WERI-Rb-1 (cell line): ENCODE results near the gene KNL1.

ENCODE experiments used
- DNase-seq: peaks from one replicate; pipeline ENCODE4 v3.0.0-alpha.2; 2020
- H3K27ac ChIP-seq: fragments of 250-450 bp; sonication (Bioruptor Pico); 2 replicates; pipeline ENCODE4 v1.5.1; 2020; ENCODE audit warnings: mild to moderate bottlenecking, moderate library complexity
- H3K27me3 ChIP-seq: fragments of 250-450 bp; sonication (Bioruptor Pico); 2 replicates; pipeline ENCODE4 v1.5.1; 2021; ENCODE audit warnings: mild to moderate bottlenecking, low read depth, moderate library complexity; ENCODE audit not compliant: insufficient read depth, severe bottlenecking
- H3K36me3 ChIP-seq: fragments of 250-450 bp; sonication (Bioruptor Pico); 2 replicates; pipeline ENCODE4 v1.5.1; 2020; ENCODE audit warnings: mild to moderate bottlenecking, moderate library complexity
- H3K4me3 ChIP-seq: 2 replicates; pipeline ENCODE4 v1.5.1; 2011; ENCODE audit warnings: low read depth, mild to moderate bottlenecking, control low read depth, low read length
- H3K9me3 ChIP-seq: fragments of 250-450 bp; sonication (Bioruptor Pico); 2 replicates; pipeline ENCODE4 v1.5.1; 2021; ENCODE audit warnings: mild to moderate bottlenecking, moderate library complexity; ENCODE audit not compliant: severe bottlenecking
- TF ChIP-seq, protein P1 (sequence below): IDR thresholded peaks from 2 replicates; pipeline ENCODE4 v1.5.1; 2011; ENCODE audit warnings: low read depth, mild to moderate bottlenecking, control low read depth, inconsistent platforms, low read length

KNL1 gene

DNA sequence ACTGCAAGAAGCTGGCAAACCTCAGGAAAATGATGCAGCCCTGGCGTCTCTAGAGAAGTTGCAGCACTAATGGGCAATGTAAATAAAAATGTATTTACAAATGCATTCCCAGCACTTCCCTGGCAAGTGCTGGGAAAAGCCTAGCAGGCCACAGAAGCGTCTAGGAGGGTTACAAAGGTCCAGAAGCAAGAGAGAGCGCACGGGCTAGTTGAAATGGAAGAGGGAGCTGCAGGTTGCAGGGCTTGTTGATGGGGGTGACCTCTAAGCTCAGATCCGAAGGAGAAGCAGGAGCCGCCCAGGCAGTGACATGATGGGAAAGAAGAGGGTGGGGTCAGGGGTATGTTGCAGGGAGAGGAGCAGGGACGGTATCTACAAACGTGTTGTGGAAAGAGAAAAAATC, 2.7 kb upstream of the KNL1 start:
- DNase-seq = no peak
- TF ChIP-seq, protein P1, sequence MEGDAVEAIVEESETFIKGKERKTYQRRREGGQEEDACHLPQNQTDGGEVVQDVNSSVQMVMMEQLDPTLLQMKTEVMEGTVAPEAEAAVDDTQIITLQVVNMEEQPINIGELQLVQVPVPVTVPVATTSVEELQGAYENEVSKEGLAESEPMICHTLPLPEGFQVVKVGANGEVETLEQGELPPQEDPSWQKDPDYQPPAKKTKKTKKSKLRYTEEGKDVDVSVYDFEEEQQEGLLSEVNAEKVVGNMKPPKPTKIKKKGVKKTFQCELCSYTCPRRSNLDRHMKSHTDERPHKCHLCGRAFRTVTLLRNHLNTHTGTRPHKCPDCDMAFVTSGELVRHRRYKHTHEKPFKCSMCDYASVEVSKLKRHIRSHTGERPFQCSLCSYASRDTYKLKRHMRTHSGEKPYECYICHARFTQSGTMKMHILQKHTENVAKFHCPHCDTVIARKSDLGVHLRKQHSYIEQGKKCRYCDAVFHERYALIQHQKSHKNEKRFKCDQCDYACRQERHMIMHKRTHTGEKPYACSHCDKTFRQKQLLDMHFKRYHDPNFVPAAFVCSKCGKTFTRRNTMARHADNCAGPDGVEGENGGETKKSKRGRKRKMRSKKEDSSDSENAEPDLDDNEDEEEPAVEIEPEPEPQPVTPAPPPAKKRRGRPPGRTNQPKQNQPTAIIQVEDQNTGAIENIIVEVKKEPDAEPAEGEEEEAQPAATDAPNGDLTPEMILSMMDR = no peak
- H3K36me3 ChIP-seq = no peaks in the 10 kb centered on the region
- H3K27me3 ChIP-seq = no peaks in the 10 kb centered on the region
- no peak overlapping the region for H3K27ac ChIP-seq
- no peak overlapping the region for H3K4me3 ChIP-seq
- H3K9me3 ChIP-seq = no peaks in the 10 kb centered on the region

DNA sequence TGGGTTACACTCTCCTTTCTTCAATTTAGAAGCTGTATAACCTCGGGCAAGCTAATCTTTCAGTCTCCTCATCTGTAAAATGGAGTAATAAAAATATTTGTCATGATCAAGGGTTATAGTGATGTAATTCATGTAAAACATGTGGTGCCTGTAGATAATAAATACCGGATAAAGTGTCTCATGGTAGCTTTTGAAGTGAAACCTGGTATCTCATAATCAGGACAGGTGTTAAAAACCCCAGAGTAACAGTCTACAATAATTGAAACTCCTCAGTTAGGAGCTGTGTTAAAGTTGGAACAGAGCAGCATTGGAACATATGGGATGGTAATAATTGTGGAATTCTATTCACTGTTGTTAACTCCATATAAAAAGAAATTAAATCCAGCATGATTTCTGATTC, 884 bp upstream of the KNL1 start:
- TF ChIP-seq, protein P1 = no peak
- Histone ChIP-seq H3K27ac (no peak overlapping the region; the same call in 1 of the 2 replicates), H3K27me3 (no peaks in the 10 kb centered on the region), H3K9me3 (no peaks in the 10 kb centered on the region), H3K4me3 (no peak overlapping the region; the same call in 1 of the 2 replicates), H3K36me3 (no peaks in the 10 kb centered on the region)
- DNase-seq = no peak

DNA sequence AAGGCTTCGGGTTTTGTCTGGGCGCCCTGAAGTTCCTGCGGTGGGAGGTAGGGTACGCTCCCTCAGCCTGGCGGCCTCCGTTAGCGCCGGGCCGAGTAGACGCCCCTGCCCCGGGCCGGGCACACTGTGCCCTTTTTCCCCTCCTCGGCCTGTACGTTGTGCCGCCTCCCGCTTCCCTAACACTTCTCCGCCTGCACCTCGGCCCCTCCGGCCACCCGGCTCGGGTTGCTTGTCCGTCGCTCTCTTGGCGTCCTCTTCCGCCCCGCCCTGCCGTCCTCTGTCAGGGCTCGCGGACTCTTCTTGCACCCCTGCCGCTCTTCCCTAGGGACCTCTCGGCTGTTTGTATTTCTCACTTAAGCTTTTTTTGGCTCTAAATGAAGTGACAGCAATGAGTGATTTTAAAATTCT, 384 bp downstream of the KNL1 start:
- peak; percentile 61 for DNase-seq
- TF ChIP-seq, protein P1 = no peak
- no peaks in the 10 kb centered on the region for H3K27me3 ChIP-seq
- H3K4me3 ChIP-seq = peak overlapping the region; percentile 91
- H3K36me3 ChIP-seq = no peaks in the 10 kb centered on the region
- peak overlapping the region; percentile 97 for H3K27ac ChIP-seq
- no peaks in the 10 kb centered on the region for H3K9me3 ChIP-seq

DNA sequence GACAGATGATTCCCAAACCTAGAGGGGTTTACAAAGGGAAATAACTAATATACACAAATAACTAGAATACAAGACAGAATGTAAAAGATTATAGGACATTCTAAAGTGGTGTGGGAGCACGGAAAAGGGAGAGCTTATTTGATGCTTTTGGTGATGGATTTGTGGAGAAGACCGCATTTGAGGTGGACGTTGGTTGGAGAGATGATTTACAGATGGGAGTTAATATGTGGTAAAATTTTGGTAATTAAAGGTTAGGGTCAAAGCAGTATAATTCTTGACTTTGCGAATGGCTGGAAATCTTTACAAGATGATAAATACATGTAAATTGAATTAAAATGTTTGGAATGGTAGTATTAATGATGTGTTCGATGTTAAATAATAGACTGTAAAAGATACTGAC, 1.2 kb downstream of the KNL1 start:
- H3K27me3 ChIP-seq = no peaks in the 10 kb centered on the region
- 0 out of 2 replicates have a peak overlapping the region, but pooled peaks have one; percentile 97 for H3K27ac ChIP-seq
- TF ChIP-seq, protein P1 = no peak
- no peak for DNase-seq
- no peaks in the 10 kb centered on the region for H3K9me3 ChIP-seq
- H3K4me3 ChIP-seq = peak overlapping the region; percentile 91
- H3K36me3 ChIP-seq = no peaks in the 10 kb centered on the region

DNA sequence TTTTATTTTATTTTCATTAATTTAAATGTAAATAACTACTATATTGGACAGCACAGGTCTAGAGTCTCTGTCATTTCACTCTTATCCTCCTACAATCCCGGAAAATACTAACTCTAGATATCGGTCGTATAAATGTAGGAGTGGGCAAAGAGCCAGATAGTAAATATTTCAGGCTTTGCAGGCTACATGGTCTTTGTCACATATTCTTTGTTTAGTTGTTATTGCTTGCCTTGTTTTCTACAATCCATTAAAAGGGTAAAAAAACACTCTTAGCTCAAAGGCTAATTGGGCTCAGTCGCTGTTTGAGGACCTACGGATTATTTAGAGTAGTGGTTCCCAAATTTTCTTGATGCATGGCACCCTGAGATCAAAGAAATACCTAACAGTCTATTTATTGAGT, 1.7 kb downstream of the KNL1 start:
- no peak overlapping the region for H3K4me3 ChIP-seq
- TF ChIP-seq, protein P1 = no peak
- H3K9me3 ChIP-seq = no peaks in the 10 kb centered on the region

DNA sequence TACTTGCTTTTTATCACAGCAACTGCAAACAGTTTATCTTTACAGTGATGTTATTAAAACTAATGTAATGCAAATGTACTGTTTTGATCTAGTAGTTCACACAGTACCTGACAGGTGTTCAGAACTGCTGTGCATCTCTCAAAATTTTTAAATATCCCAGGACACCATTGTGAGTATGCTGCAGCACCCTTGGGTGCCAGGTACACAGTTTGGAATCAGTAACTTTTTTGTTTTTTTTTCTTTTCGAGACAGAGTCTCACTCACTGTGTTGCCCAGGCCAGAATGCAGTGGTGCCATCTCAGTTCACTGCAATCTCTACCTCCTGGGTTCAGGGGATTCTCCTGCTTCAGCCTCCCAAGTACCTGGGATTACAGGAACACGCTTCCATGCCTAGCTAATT, 3.0 kb downstream of the KNL1 start:
- Histone ChIP-seq H3K27me3 (no peaks in the 10 kb centered on the region), H3K4me3 (no peak overlapping the region), H3K36me3 (no peaks in the 10 kb centered on the region), H3K27ac (no peak overlapping the region), H3K9me3 (no peaks in the 10 kb centered on the region)
- TF ChIP-seq, protein P1 = no peak
- DNase-seq = no peak

More for the DNA sequence above, 1.7 kb downstream of the KNL1 start:
- DNase-seq = no peak
- no peaks in the 10 kb centered on the region for H3K27me3 ChIP-seq
- H3K36me3 ChIP-seq = no peaks in the 10 kb centered on the region
- H3K27ac ChIP-seq = no peak overlapping the region
